Hepatocyte (in vitro differentiated cells): Measurements from ENCODE around the gene DAPP1.

Experiments
- EZH2 ChIP-seq: fragments of 200-600 bp; sonication (generic); IDR thresholded peaks from 2 replicates; pipeline ENCODE4 v1.6.1; 2016; ENCODE audit warnings: antibody characterized with exemption, mild to moderate bottlenecking, borderline replicate concordance
- TF ChIP-seq, protein P1 (sequence below): fragments of 200-600 bp; sonication (generic); IDR thresholded peaks from 2 replicates; pipeline ENCODE4 v1.5.1; 2016; ENCODE audit warnings: antibody characterized with exemption, mild to moderate bottlenecking; ENCODE audit not compliant: poor library complexity

DNA sequence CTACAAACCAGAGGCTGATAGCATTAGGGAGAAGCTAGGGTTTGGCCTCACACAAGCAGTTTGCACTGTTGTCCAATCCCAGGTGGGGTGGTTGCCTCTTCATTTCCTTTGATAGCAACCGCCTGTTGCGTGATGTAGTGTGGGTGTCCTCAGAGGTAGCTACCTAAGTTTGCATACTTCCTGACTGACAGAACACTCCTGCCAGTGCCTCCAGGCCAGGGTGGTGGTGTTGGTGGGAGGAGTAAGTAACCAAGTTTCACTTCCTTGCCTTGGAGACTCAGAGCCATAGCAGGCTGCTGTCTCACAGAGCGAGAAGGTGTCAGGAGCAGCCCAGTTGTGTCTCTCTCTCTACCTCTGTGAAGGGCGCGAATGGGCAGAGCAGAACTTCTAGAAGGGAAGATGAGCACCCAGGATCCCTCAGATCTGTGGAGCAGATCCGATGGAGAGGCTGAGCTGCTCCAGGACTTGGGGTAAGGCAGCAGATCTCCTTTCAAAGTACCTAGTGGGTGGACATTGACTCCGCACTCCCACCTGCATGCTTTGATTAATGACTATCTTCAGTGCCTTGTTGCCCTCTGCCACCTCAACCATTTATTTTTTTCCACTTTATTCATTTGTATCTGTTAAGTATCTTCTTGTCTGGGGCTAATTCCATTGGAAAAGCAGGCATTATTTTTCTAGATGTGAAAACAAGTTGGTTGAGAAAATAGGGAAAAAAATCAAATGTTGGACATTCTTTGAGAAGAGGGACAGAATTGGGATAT is at the start of gene DAPP1:
- TF ChIP-seq EZH2, result no peak
- TF ChIP-seq, protein P1, sequence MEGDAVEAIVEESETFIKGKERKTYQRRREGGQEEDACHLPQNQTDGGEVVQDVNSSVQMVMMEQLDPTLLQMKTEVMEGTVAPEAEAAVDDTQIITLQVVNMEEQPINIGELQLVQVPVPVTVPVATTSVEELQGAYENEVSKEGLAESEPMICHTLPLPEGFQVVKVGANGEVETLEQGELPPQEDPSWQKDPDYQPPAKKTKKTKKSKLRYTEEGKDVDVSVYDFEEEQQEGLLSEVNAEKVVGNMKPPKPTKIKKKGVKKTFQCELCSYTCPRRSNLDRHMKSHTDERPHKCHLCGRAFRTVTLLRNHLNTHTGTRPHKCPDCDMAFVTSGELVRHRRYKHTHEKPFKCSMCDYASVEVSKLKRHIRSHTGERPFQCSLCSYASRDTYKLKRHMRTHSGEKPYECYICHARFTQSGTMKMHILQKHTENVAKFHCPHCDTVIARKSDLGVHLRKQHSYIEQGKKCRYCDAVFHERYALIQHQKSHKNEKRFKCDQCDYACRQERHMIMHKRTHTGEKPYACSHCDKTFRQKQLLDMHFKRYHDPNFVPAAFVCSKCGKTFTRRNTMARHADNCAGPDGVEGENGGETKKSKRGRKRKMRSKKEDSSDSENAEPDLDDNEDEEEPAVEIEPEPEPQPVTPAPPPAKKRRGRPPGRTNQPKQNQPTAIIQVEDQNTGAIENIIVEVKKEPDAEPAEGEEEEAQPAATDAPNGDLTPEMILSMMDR, result no peak
